Ishikawa (cell line): ENCODE results near the gene ELAVL1.

Source experiments
- CREB1 ChIP-seq: IDR thresholded peaks from 2 replicates; pipeline ENCODE4 v1.6.1; 2012; ENCODE audit warnings: low read depth
- EP300 ChIP-seq: IDR thresholded peaks from 2 replicates; pipeline ENCODE4 v1.6.1; 2012; ENCODE audit warnings: borderline replicate concordance
- TAF1 ChIP-seq: IDR thresholded peaks from 2 replicates; pipeline ENCODE4 v1.6.1; 2012; ENCODE audit warnings: low read depth, mild to moderate bottlenecking
- YY1 ChIP-seq: IDR thresholded peaks from 2 replicates; pipeline ENCODE4 v1.6.1; 2012; ENCODE audit warnings: low read depth

- TF ChIP-seq EP300 (no peak), CREB1 (no peak), TAF1 (no peak), YY1 (no peak)
Observed at GRCh38 chr19:7955696-7956095, 49.7 kb downstream of the ELAVL1 start.
